ENCODE results near the gene RABGAP1L. TPM values are rescaled to one million over a fixed set of nuclear protein-coding genes. Genes with fewer than 3 reads are reported as not detected.
"Not testable (repeated sequence)": the region's sequence is repeated elsewhere in the genome, so short reads cannot be mapped to it uniquely, and the experiment has no call there.

Gene RABGAP1L
- total and polyA plus RNA-seq, 2 donors (not counting 3 experiments of a cell fraction or from before 2014, with no cell fraction given), result 6.4 to 22.2 TPM

DNA sequence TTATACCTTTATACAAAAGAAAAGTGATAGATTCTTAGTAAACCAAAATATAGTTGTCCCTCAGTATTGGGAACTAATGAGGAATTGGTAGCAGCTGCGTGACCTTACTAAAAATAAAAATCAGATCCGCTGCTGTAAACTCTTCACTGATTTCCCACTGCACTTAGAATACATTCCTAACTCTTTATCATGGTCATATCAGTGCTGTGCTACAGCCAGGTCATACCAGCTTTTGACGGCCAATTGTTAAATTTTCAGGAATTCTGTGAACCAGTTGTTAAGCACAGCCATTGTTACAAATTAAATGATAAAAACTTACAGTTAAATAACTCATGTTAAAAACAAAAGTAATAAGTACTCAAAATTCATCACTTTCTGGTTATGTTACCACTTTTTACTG, 533.8 kb downstream of the RABGAP1L start:
- H3K4me1 ChIP-seq (ENCODE audit: control insufficient read depth, extremely low read depth, insufficient read depth, low read length), result no peaks in the 10 kb centered on the region
- H2AFZ ChIP-seq (ENCODE audit: low read depth, low read length), result no peak overlapping the region
- H3K79me2 ChIP-seq (ENCODE audit: control insufficient read depth, insufficient read depth, low read length), result no peaks in the 10 kb centered on the region
- no peaks in the 10 kb centered on the region for H3K9me1 ChIP-seq (replicated peaks; ENCODE audit: control insufficient read depth, extremely low read depth, insufficient read depth, low read length)
- ChIA-PET CTCF (no interaction called here), POLR2A (no interaction called here)
- dilution Hi-C loops (cut with MboI; ENCODE audit: extremely low pct_ligation_motif_present, low sequenced_read_pairs) (no loop called here), intact Hi-C loops (cut with micrococcal nuclease) (no loop called here)
- no peaks in the 10 kb centered on the region for H4K20me1 ChIP-seq (replicated peaks; ENCODE audit: control insufficient read depth, extremely low read depth, insufficient read depth, low read length)
- no peak for TF ChIP-seq MYC (IDR thresholded peaks at IDR 0.05; ENCODE audit: low read depth, low read length)
- TF ChIP-seq, protein P1, sequence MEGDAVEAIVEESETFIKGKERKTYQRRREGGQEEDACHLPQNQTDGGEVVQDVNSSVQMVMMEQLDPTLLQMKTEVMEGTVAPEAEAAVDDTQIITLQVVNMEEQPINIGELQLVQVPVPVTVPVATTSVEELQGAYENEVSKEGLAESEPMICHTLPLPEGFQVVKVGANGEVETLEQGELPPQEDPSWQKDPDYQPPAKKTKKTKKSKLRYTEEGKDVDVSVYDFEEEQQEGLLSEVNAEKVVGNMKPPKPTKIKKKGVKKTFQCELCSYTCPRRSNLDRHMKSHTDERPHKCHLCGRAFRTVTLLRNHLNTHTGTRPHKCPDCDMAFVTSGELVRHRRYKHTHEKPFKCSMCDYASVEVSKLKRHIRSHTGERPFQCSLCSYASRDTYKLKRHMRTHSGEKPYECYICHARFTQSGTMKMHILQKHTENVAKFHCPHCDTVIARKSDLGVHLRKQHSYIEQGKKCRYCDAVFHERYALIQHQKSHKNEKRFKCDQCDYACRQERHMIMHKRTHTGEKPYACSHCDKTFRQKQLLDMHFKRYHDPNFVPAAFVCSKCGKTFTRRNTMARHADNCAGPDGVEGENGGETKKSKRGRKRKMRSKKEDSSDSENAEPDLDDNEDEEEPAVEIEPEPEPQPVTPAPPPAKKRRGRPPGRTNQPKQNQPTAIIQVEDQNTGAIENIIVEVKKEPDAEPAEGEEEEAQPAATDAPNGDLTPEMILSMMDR (IDR thresholded peaks at IDR 0.05; ENCODE audit: extremely low read depth in 1 of 2, insufficient read depth in 1 of 2, low read depth in 1 of 2, low read length in 2 of 2), result no peak
- no peak for TF ChIP-seq EZH2 (IDR thresholded peaks at IDR 0.05; ENCODE audit: borderline replicate concordance, low read depth, low read length, severe bottlenecking)
- TF ChIP-seq GATA2 (IDR thresholded peaks at IDR 0.05; ENCODE audit: insufficient read depth, insufficient read length, low read depth, low read length), result no peak
- no peak for TF ChIP-seq POLR2A (IDR thresholded peaks at IDR 0.05; ENCODE audit: low read depth, low read length)
- FAIRE-seq, result no peak
- no TSS peak for BruUV-seq (replicated peaks)
- no peak overlapping the region for H3K4me3 ChIP-seq (replicated peaks in 1 of 3; ENCODE audit: insufficient read depth in 1 of 3, low read depth in 1 of 3, low read length in 3 of 3)
- no peak overlapping the region for H3K9ac ChIP-seq (replicated peaks; ENCODE audit: extremely low read depth, insufficient read depth, low read length)
- no peak overlapping the region for H3K4me2 ChIP-seq (ENCODE audit: insufficient read depth, low read length)
- no peak overlapping the region for H3K27ac ChIP-seq (ENCODE audit: insufficient read depth, low read depth, low read length)
- no peaks in the 10 kb centered on the region for H3K36me3 ChIP-seq (ENCODE audit: control insufficient read depth in 2 of 2, extremely low read depth in 1 of 2, insufficient read depth in 2 of 2, low read length in 2 of 2)
- H3K9me3 ChIP-seq (replicated peaks; ENCODE audit: control insufficient read depth, insufficient read depth, low read length), result no peaks in the 10 kb centered on the region
- DNase-seq (ENCODE audit: low read depth, low spot score), result no peak
- H3K27me3 ChIP-seq (ENCODE audit: control insufficient read depth in 2 of 2, insufficient read depth in 2 of 2, low read length in 2 of 2), result no peaks in the 10 kb centered on the region

DNA sequence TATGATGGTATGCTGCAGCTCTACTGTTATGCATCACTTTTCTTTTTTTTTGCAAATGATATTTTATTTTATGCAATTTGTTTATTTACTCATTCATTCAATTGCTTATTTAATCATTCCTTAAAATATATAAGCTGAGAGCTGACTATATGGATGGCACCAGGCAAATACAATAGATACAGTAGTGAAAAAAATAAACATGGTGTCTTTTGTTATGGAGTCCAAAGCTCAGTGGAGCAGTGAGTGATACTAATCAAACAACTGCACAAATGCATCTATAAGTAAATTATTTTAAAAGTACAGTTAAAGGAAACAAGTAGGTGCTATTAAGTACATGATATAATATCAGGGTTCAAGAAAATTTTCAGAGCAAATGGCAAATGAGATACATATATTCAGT, 534.2 kb downstream of the RABGAP1L start:
- H3K4me3 ChIP-seq (replicated peaks in 1 of 3; ENCODE audit: insufficient read depth in 1 of 3, low read depth in 1 of 3, low read length in 3 of 3); BruUV-seq (replicated peaks); H3K9ac ChIP-seq (replicated peaks; ENCODE audit: extremely low read depth, insufficient read depth, low read length); H3K36me3 ChIP-seq (ENCODE audit: control insufficient read depth in 2 of 2, extremely low read depth in 1 of 2, insufficient read depth in 2 of 2, low read length in 2 of 2); H3K27ac ChIP-seq (ENCODE audit: insufficient read depth, low read depth, low read length); H3K4me1 ChIP-seq (ENCODE audit: control insufficient read depth, extremely low read depth, insufficient read depth, low read length); FAIRE-seq; H3K27me3 ChIP-seq (ENCODE audit: control insufficient read depth in 2 of 2, insufficient read depth in 2 of 2, low read length in 2 of 2); dilution Hi-C loops (cut with MboI; ENCODE audit: extremely low pct_ligation_motif_present, low sequenced_read_pairs); intact Hi-C loops (cut with micrococcal nuclease); DNase-seq (ENCODE audit: low read depth, low spot score); H2AFZ ChIP-seq (ENCODE audit: low read depth, low read length); H3K9me3 ChIP-seq (replicated peaks; ENCODE audit: control insufficient read depth, insufficient read depth, low read length); H3K79me2 ChIP-seq (ENCODE audit: control insufficient read depth, insufficient read depth, low read length); H4K20me1 ChIP-seq (replicated peaks; ENCODE audit: control insufficient read depth, extremely low read depth, insufficient read depth, low read length); H3K4me2 ChIP-seq (ENCODE audit: insufficient read depth, low read length); H3K9me1 ChIP-seq (replicated peaks; ENCODE audit: control insufficient read depth, extremely low read depth, insufficient read depth, low read length); POLR2A ChIA-PET; CTCF ChIA-PET: not testable (repeated sequence)

Data from endothelial cell of umbilical vein (primary cell).